ENCODE measurements around the gene PRDX2.

DNA sequence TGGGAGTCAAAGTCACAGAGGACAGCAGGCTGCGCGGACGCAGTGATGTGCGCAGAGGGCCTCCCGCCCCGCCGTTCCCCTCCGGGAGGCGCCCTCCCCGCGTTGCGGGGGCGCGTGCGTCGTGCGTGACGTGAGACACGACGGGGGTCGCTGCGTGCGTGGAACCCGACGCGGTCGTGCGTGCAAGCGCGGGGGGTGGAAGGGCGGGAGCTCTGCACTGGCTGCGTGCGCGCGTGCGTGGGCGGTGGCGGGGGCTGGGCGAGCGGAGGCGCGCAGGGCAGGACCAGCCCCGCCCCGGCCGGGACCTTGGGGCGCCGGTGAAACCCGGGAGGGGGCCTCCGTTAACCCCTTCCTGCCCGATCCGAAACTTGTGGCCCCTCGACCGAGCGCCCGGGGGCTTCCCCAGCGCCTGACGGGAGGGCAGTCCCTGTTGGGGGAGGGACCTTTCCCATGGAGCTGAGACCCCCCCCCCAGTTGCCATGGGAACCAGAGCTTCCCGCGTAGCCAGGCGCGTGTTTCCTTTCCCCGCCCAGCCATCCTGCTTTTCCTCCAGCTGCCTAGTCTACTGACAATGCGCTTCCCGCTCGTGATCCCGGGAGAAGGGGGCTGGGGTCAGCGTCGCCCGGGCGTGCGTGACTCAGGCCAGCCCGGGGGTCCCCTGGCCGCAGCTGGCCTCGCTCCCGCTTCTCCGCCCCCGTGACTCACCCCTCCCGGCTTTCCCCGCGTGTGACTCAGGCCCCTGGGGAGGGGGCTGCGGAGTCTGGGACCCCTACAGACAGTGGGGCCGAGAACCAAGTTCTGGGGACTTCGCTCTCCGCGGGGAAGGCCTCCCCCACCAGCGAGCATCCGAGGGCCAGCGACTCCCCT, 18.9 kb downstream of the PRDX2 start:
- TF ChIP-seq EZH2 (IDR thresholded peaks at IDR 0.05; ENCODE audit: borderline replicate concordance, low read length), result no peak
- TF ChIP-seq, protein P1, sequence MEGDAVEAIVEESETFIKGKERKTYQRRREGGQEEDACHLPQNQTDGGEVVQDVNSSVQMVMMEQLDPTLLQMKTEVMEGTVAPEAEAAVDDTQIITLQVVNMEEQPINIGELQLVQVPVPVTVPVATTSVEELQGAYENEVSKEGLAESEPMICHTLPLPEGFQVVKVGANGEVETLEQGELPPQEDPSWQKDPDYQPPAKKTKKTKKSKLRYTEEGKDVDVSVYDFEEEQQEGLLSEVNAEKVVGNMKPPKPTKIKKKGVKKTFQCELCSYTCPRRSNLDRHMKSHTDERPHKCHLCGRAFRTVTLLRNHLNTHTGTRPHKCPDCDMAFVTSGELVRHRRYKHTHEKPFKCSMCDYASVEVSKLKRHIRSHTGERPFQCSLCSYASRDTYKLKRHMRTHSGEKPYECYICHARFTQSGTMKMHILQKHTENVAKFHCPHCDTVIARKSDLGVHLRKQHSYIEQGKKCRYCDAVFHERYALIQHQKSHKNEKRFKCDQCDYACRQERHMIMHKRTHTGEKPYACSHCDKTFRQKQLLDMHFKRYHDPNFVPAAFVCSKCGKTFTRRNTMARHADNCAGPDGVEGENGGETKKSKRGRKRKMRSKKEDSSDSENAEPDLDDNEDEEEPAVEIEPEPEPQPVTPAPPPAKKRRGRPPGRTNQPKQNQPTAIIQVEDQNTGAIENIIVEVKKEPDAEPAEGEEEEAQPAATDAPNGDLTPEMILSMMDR (IDR thresholded peaks at IDR 0.05; ENCODE audit: low read length), result no peak

Measured in OCI-LY1 (cell line).